Lower leg skin (tissue), 4 donors: ENCODE measurements around the gene ZFYVE9. TPM values are rescaled to one million over a fixed set of nuclear protein-coding genes. Genes with fewer than 3 reads are reported as not detected.
"Not testable (repeated sequence)": the region's sequence is repeated elsewhere in the genome, so short reads cannot be mapped to it uniquely, and the experiment has no call there.

Source experiments
- DNase-seq, 2 donors: peaks; one replicate each; pipeline ENCODE4 v3.0.0-alpha.2; 2019; ENCODE audit warnings: low spot score in 2 of 2
- H3K4me3 ChIP-seq: fragments of 200-600 bp; sonication (generic); 2 replicates; pipeline ENCODE4 v1.5.1; 2017; ENCODE audit warnings: mild to moderate bottlenecking, low read depth; ENCODE audit not compliant: poor library complexity, severe bottlenecking
- CTCF ChIP-seq, 3 donors: fragments of 450-650 bp; IDR thresholded peaks; one replicate each; pipeline ENCODE4 v1.5.1; 2016; ENCODE audit warnings: antibody characterized with exemption in 3 of 3, mild to moderate bottlenecking in 3 of 3, moderate library complexity in 2 of 3
- POLR2A ChIP-seq, 2 donors: fragments of 450-650 bp; IDR thresholded peaks; one replicate each; pipeline ENCODE4 v1.6.1; 2016 to 2017; ENCODE audit warnings: antibody characterized with exemption in 2 of 2, mild to moderate bottlenecking in 1 of 2, moderate library complexity in 1 of 2
- WGBS, 2 donors: methylation state at CpG; one replicate each; pipeline ENCODE4 v1.1.5; 2018; 5-methylcytosine and 5-hydroxymethylcytosine counted together
- intact Hi-C: fragments of 100-400 bp; cut with DNase I; formaldehyde crosslinking; loops from one replicate; pipeline ENCODE4 v1.15.0; 2023; ENCODE audit warnings: low total_unique reads
- total RNA-seq, 4 donors: library from RNA; depleted of rRNA; stranded (reverse); fragments of >200 nt; gene quantifications; one replicate each; pipeline ENCODE4 v1.1.0, GENCODE V29; 2016

ZFYVE9 gene
- total RNA-seq, 4 donors from 2014 or later = 23.7 to 38.2 (median 30.7) TPM

- peak; percentile 42 to 91 for DNase-seq
- peak overlapping the region; percentile 73 for H3K4me3 ChIP-seq
- WGBS, 2 donors = 5% methylated on average over 22 of the region's 22 CpGs
- intact Hi-C loops = no loop called here
- TF ChIP-seq POLR2A (IDR thresholded peaks at IDR 0.05) (no peak), CTCF (IDR thresholded peaks at IDR 0.05) (no peak)
These were observed 223.3 kb downstream of the ZFYVE9 start for GRCh38 chr1:52365071-52365745.

- DNase-seq = peak; percentile 97 to 100
- intact Hi-C loops = no loop called here
- WGBS, 2 donors = 1% methylated on average over 51 to 63 of the region's 92 CpGs
- TF ChIP-seq CTCF (IDR thresholded peaks at IDR 0.05) (no peak), POLR2A (IDR thresholded peaks at IDR 0.05) (no peak)
- peak within 1 kb of the TSS; percentile 73 for H3K4me3 ChIP-seq
These were observed 224.0 kb downstream of the ZFYVE9 start, which contains the start of gene CC2D1B for GRCh38 chr1:52365746-52366516. TSS of gene CC2D1B (minus strand) at chr1:52366205. CDS start at chr1:52364620, 1,585 bp downstream.

- DNase-seq = no peak
- 15 to 17% methylated on average over 8 of the region's 8 CpGs for WGBS, 2 donors
- H3K4me3 ChIP-seq = peak overlapping the region; percentile 73
- intact Hi-C loops = no loop called here
- TF ChIP-seq POLR2A (IDR thresholded peaks at IDR 0.05) = no peak
- TF ChIP-seq CTCF (IDR thresholded peaks at IDR 0.05) = no peak
These were observed 224.6 kb downstream of the ZFYVE9 start for GRCh38 chr1:52366517-52366827.

- intact Hi-C loops = no loop called here
- DNase-seq = peak in 1 of 2 donors; percentile 59
- WGBS, 2 donors = 87 to 90% methylated on average over 5 of the region's 5 CpGs
- H3K4me3 ChIP-seq = no peak overlapping the region
- TF ChIP-seq CTCF (IDR thresholded peaks at IDR 0.05) (no peak), POLR2A (IDR thresholded peaks at IDR 0.05) (no peak)
These were observed 225.4 kb downstream of the ZFYVE9 start for GRCh38 chr1:52367272-52367671.

- intact Hi-C loops = no loop called here
- 10 to 11% methylated on average over 29 to 33 of the region's 51 CpGs for WGBS, 2 donors
- TF ChIP-seq POLR2A (IDR thresholded peaks at IDR 0.05) = no peak
- no peak for TF ChIP-seq CTCF (IDR thresholded peaks at IDR 0.05)
- H3K4me3 ChIP-seq = peak overlapping the region; percentile 11
- peak in 1 of 2 donors; percentile 85 for DNase-seq
These were observed 226.7 kb downstream of the ZFYVE9 start for GRCh38 chr1:52368383-52369172.

- DNase-seq, H3K4me3 ChIP-seq, intact Hi-C loops: not testable (repeated sequence)
- WGBS, 2 donors = 62 to 100% methylated on average over 1 of the region's 1 CpG
These were observed 228.0 kb downstream of the ZFYVE9 start for GRCh38 chr1:52369851-52370250.
